MCF 10A (cell line): ENCODE measurements around the gene FOXN3. TPM values are rescaled to one million over a fixed set of nuclear protein-coding genes. Genes with fewer than 3 reads are reported as not detected.
A peak's percentile ranks its signal among the peaks of the same experiment; 100 is the strongest.

Experiments
- BruUV-seq: library from RNA; stranded (reverse); fragments of 400-500 nt; replicated peaks from 2 replicates; lab custom pipeline; 2021; lab: Mats Ljungman, UMichigan
- CTCF ChIA-PET: fragments of 300-600 bp; sonication (Branson Sonifier 250); formaldehyde crosslinking; extraction: SDS; loops from one replicate; lab custom pipeline; 2021; ENCODE audit warnings: antibody characterized with exemption, inconsistent platforms; lab: Yijun Ruan, JAX
- POLR2A ChIA-PET: fragments of 300-600, 350-650 bp; sonication (Branson Sonifier 250); formaldehyde crosslinking; extraction: SDS; loops from one replicate; lab custom pipeline; 2020; ENCODE audit warnings: antibody characterized with exemption, inconsistent platforms; lab: Yijun Ruan, JAX
- DNase-seq: peaks from one replicate; pipeline ENCODE4 v3.0.0-alpha.2; 2018; ENCODE audit not compliant: unreplicated experiment
- H3K27ac Mint-ChIP-seq: one replicate; pipeline ENCODE4 v1.8.0; 2022; ENCODE audit warnings: mild to moderate bottlenecking, low read depth, mixed read lengths; ENCODE audit not compliant: unreplicated experiment
- H3K27me3 Mint-ChIP-seq: one replicate; pipeline ENCODE4 v1.8.0; 2022; ENCODE audit warnings: mixed read lengths; ENCODE audit not compliant: insufficient read depth, unreplicated experiment
- H3K36me3 Mint-ChIP-seq: one replicate; pipeline ENCODE4 v1.8.0; 2022; ENCODE audit warnings: mild to moderate bottlenecking, moderate library complexity, mixed read lengths; ENCODE audit not compliant: insufficient read depth, unreplicated experiment
- H3K4me1 Mint-ChIP-seq: one replicate; pipeline ENCODE4 v1.8.0; 2022; ENCODE audit warnings: mixed read lengths; ENCODE audit not compliant: insufficient read depth, unreplicated experiment
- H3K4me3 Mint-ChIP-seq: one replicate; pipeline ENCODE4 v1.8.0; 2022; ENCODE audit warnings: mild to moderate bottlenecking, moderate library complexity, mixed read lengths; ENCODE audit not compliant: unreplicated experiment
- H3K9me3 Mint-ChIP-seq: one replicate; pipeline ENCODE4 v1.8.0; 2022; ENCODE audit warnings: mixed read lengths; ENCODE audit not compliant: unreplicated experiment
- CTCF ChIP-seq: fragments of 200-600 bp; IDR thresholded peaks from one replicate; pipeline ENCODE4 v1.8.0; 2022; ENCODE audit warnings: antibody characterized with exemption, mild to moderate bottlenecking; ENCODE audit not compliant: unreplicated experiment
- intact Hi-C: fragments of 100-400 bp; cut with micrococcal nuclease; formaldehyde crosslinking; loops from 2 replicates; pipeline ENCODE4 v1.14.1; 2022
- total RNA-seq: library from RNA; stranded (reverse); gene quantifications from 2 replicates; pipeline ENCODE4 v1.2.3, GENCODE V29; 2022

The FOXN3 gene
- total RNA-seq, 1 experiment from 2014 or later, result 27.1 TPM

GRCh38 chr14:89141862-89142261 is 275.2 kb downstream of the FOXN3 start:
- Mint-ChIP-seq H3K4me3 (no peak overlapping the region), H3K36me3 (no peaks in the 10 kb centered on the region), H3K4me1 (peaks cover 24% of the 10 kb centered on the region), H3K27me3 (no peaks in the 10 kb centered on the region), H3K27ac (peak overlapping the region; percentile 71), H3K9me3 (no peaks in the 10 kb centered on the region)
- ChIA-PET POLR2A (interaction anchor here (1.4 to 1.5 kb wide), 2 partner anchors 12 to 101 kb away, joined by 4 to 5 read pairs; no protein-coding TSS in a partner anchor), CTCF (interaction anchor here (0.6 kb wide), 3 partner anchors 57 to 917 kb away, joined by 3 read pairs; no protein-coding TSS in a partner anchor)
- no peak for TF ChIP-seq CTCF
- BruUV-seq, result no TSS peak
- intact Hi-C loops, result no loop called here
- DNase-seq, result peak; percentile 41

- no peak for DNase-seq
- ChIA-PET POLR2A (interaction anchor here (1.1 kb wide), 1 partner anchor 79 kb away, joined by 3 read pairs; no protein-coding TSS in a partner anchor), CTCF (interaction anchor here (0.7 to 1.1 kb wide), 2 partner anchors 100 to 101 kb away, joined by 3 read pairs; no protein-coding TSS in a partner anchor)
- Mint-ChIP-seq H3K9me3 (no peaks in the 10 kb centered on the region), H3K4me1 (peaks cover 24% of the 10 kb centered on the region), H3K27me3 (no peaks in the 10 kb centered on the region), H3K4me3 (no peak overlapping the region), H3K36me3 (no peaks in the 10 kb centered on the region), H3K27ac (no peak overlapping the region)
- no peak for TF ChIP-seq CTCF
- no TSS peak for BruUV-seq
- intact Hi-C loops, result no loop called here
Measured at GRCh38 chr14:89140326-89140725, 276.7 kb downstream of the FOXN3 start.

GRCh38 chr14:89139404-89140247 is 277.4 kb downstream of the FOXN3 start:
- Mint-ChIP-seq H3K27me3 (no peaks in the 10 kb centered on the region), H3K27ac (no peak overlapping the region), H3K36me3 (no peaks in the 10 kb centered on the region), H3K4me3 (no peak overlapping the region), H3K9me3 (no peaks in the 10 kb centered on the region), H3K4me1 (peaks cover 24% of the 10 kb centered on the region)
- DNase-seq, result peak; percentile 21
- CTCF ChIA-PET, result interaction anchor here (1.1 kb wide), 1 partner anchor 100 kb away, joined by 3 read pairs; no protein-coding TSS in a partner anchor
- TF ChIP-seq CTCF, result no peak
- POLR2A ChIA-PET, result interaction anchor here (1.1 kb wide), 1 partner anchor 80 kb away, joined by 3 read pairs; no protein-coding TSS in a partner anchor
- intact Hi-C loops, result no loop called here
- no TSS peak for BruUV-seq

GRCh38 chr14:89138846-89139245 is 278.2 kb downstream of the FOXN3 start:
- ChIA-PET CTCF (interaction anchor here (0.7 kb wide), 2 partner anchors 478 to 1554 kb away, joined by 3 to 5 read pairs; no protein-coding TSS in a partner anchor), POLR2A (no interaction called here)
- TF ChIP-seq CTCF, result no peak
- Mint-ChIP-seq H3K4me1 (peaks cover 24% of the 10 kb centered on the region), H3K27me3 (no peaks in the 10 kb centered on the region), H3K36me3 (no peaks in the 10 kb centered on the region), H3K4me3 (no peak overlapping the region), H3K27ac (no peak overlapping the region), H3K9me3 (no peaks in the 10 kb centered on the region)
- intact Hi-C loops, result no loop called here
- BruUV-seq, result no TSS peak
- DNase-seq, result no peak
